HG03066 (cell line): ENCODE results near the gene SMURF2.
"Not testable (repeated sequence)": the region's sequence is repeated elsewhere in the genome, so short reads cannot be mapped to it uniquely, and the experiment has no call there.

ENCODE experiments used
- ATAC-seq: cut with Tn5 transposase; IDR thresholded peaks from one replicate; pipeline ENCODE4 v1.9.1; 2021; ENCODE audit warnings: low read depth; ENCODE audit not compliant: unreplicated experiment

The SMURF2 gene

GRCh38 chr17:64632606-64633005 is 29.5 kb downstream of the SMURF2 start:
- ATAC-seq, result no peak

GRCh38 chr17:64632194-64632593 is 29.9 kb downstream of the SMURF2 start:
- ATAC-seq, result no peak

- no peak for ATAC-seq
Measured at GRCh38 chr17:64630309-64631223, 31.5 kb downstream of the SMURF2 start.

GRCh38 chr17:64628641-64629040 is 33.5 kb downstream of the SMURF2 start:
- no peak for ATAC-seq

GRCh38 chr17:64627797-64628196 is 34.3 kb downstream of the SMURF2 start:
- ATAC-seq, result no peak

GRCh38 chr17:64626827-64627226 is 35.3 kb downstream of the SMURF2 start:
- ATAC-seq, result no peak

- no peak for ATAC-seq
Measured at GRCh38 chr17:64625541-64625940, 36.6 kb downstream of the SMURF2 start.

GRCh38 chr17:64622931-64623654 is 39.0 kb downstream of the SMURF2 start:
- no peak for ATAC-seq

GRCh38 chr17:64621772-64622171 is 40.3 kb downstream of the SMURF2 start:
- ATAC-seq, result no peak

GRCh38 chr17:64618848-64619247 is 43.3 kb downstream of the SMURF2 start:
- no peak for ATAC-seq

GRCh38 chr17:64617125-64617780 is 44.9 kb downstream of the SMURF2 start:
- ATAC-seq, result no peak

GRCh38 chr17:64615028-64615677 is 47.0 kb downstream of the SMURF2 start:
- ATAC-seq, result no peak

- ATAC-seq, result no peak
Measured at GRCh38 chr17:64614266-64615027, 47.7 kb downstream of the SMURF2 start.

- no peak for ATAC-seq
Measured at GRCh38 chr17:64611369-64611768, 50.7 kb downstream of the SMURF2 start.

- not testable (repeated sequence) for ATAC-seq
Measured at GRCh38 chr17:64610244-64610643, 51.9 kb downstream of the SMURF2 start.

- ATAC-seq, result no peak
Measured at GRCh38 chr17:64608571-64608981, 53.5 kb downstream of the SMURF2 start.

- no peak for ATAC-seq
Measured at GRCh38 chr17:64607862-64608565, 54.1 kb downstream of the SMURF2 start.

GRCh38 chr17:64604532-64604931 is 57.6 kb downstream of the SMURF2 start:
- not testable (repeated sequence) for ATAC-seq

- ATAC-seq, result no peak
Measured at GRCh38 chr17:64603987-64604386, 58.1 kb downstream of the SMURF2 start.
